ENCODE results near the gene NFIX.

Gene NFIX

DNA sequence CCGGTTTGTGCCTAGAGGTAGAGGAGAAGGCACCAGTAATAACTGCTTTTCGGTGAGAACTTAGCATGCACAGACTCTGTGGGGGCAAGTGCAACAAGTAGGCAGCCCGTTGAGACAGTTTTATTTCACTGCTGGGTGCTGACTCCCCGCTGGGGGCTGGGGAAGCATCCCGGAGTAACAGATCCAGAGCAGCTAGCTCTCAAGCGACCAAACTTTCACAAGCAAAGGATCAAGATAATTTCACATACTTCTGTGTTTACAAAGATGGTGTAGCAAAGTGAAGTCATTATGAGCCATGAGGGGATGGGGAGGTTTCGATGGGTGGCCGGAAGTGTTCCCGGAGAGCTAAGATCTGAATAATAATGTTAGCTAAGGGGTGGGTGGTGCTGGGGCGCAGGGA is 125.5 kb downstream of the NFIX start:
- no peaks in the 10 kb centered on the region for H3K36me3 ChIP-seq (ENCODE audit: control insufficient read depth, insufficient read depth, low read length)
- peaks cover 23% of the 10 kb centered on the region for H3K4me1 ChIP-seq (ENCODE audit: control insufficient read depth, insufficient read depth, low read length)
- no peaks in the 10 kb centered on the region for H3K9me3 ChIP-seq (ENCODE audit: control insufficient read depth, low read length)
- H3K27me3 ChIP-seq (ENCODE audit: control insufficient read depth, insufficient read depth, low read length, poor library complexity, severe bottlenecking): no peaks in the 10 kb centered on the region
- peak overlapping the region; percentile 20 for H3K4me3 ChIP-seq (ENCODE audit: insufficient read depth, low read depth, low read length)
- H3K27ac ChIP-seq (ENCODE audit: insufficient read depth, low read depth, low read length, poor library complexity, severe bottlenecking): no peak overlapping the region
- WGBS, 2 experiments: 57 to 60% methylated on average over 10 of the region's 10 CpGs

DNA sequence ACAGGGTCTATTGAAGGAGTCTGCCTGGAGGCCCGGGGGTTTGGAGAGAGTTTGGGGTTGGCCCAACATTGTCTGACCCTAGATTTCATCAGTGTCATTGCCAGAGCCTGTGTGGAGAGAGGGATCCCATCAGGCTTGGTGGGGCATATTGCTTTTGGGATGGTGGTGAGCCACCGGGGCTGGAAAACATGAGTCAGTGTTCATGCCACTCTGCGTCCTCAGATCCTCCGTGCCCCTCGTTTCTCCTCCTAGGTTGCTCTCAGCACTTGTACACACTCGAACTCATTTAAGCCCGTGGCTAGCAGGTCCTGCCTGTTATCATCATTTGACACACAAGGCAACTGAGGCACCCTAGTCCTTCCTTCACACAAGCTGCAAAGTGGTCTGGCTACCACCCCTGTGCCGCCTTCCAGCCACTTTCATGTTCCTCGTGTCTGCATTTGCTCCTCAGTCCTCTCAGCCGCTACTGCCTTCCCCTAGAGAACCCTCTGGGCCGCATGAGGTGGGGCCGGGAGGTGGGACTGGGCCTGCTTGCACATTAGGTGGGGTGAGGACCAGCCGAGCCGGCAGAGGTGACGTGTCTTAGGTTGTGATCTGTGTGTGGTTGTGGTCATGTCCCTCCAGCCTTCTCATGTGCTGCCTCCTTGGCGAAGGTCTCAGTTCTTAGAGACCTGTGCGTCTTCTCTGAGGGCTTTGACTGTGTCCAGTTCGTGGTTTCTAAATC is 126.4 kb downstream of the NFIX start:
- Histone ChIP-seq H3K27ac (ENCODE audit: insufficient read depth, low read depth, low read length, poor library complexity, severe bottlenecking) (no peak overlapping the region), H3K27me3 (ENCODE audit: control insufficient read depth, insufficient read depth, low read length, poor library complexity, severe bottlenecking) (no peaks in the 10 kb centered on the region), H3K4me1 (ENCODE audit: control insufficient read depth, insufficient read depth, low read length) (peaks cover 23% of the 10 kb centered on the region), H3K36me3 (ENCODE audit: control insufficient read depth, insufficient read depth, low read length) (no peaks in the 10 kb centered on the region), H3K4me3 (ENCODE audit: insufficient read depth, low read depth, low read length) (no peak overlapping the region), H3K9me3 (ENCODE audit: control insufficient read depth, low read length) (no peaks in the 10 kb centered on the region)
- WGBS, 2 experiments: 94% methylated on average over 18 of the region's 18 CpGs

DNA sequence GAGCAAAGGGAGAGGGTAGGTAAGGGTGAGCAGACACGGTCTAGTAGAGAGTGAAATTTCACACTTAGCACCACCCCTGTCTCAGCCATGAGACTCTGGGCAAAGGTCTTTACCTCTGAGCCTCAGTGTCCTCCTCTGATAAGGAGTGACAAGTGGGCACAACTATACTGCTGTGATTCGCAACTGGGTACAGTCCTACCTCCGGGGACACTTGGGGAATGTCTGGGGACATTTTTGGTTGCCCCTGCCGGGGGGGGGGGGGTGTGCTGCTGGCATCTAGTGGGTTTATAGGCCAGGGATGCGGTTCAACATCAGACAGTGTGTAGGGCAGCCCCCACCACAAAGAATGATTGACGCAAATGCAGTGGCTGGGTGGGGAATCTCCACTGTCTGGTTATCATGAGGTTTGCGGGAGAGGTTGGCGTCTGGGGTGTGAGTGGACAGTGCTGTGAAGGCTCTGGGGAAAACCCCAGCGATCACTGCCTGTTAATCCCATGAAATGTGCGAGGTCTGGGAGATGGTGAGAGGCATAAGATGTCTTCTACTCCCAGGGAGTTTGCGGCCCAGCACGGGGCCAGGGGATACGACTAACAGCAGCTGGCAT is 127.1 kb downstream of the NFIX start:
- H3K27ac ChIP-seq (ENCODE audit: insufficient read depth, low read depth, low read length, poor library complexity, severe bottlenecking): no peak overlapping the region
- no peak overlapping the region for H3K4me3 ChIP-seq (ENCODE audit: insufficient read depth, low read depth, low read length)
- peaks cover 23% of the 10 kb centered on the region for H3K4me1 ChIP-seq (ENCODE audit: control insufficient read depth, insufficient read depth, low read length)
- no peaks in the 10 kb centered on the region for H3K9me3 ChIP-seq (ENCODE audit: control insufficient read depth, low read length)
- 94 to 95% methylated on average over 13 of the region's 13 CpGs for WGBS, 2 experiments
- H3K27me3 ChIP-seq (ENCODE audit: control insufficient read depth, insufficient read depth, low read length, poor library complexity, severe bottlenecking): no peaks in the 10 kb centered on the region
- H3K36me3 ChIP-seq (ENCODE audit: control insufficient read depth, insufficient read depth, low read length): no peaks in the 10 kb centered on the region

DNA sequence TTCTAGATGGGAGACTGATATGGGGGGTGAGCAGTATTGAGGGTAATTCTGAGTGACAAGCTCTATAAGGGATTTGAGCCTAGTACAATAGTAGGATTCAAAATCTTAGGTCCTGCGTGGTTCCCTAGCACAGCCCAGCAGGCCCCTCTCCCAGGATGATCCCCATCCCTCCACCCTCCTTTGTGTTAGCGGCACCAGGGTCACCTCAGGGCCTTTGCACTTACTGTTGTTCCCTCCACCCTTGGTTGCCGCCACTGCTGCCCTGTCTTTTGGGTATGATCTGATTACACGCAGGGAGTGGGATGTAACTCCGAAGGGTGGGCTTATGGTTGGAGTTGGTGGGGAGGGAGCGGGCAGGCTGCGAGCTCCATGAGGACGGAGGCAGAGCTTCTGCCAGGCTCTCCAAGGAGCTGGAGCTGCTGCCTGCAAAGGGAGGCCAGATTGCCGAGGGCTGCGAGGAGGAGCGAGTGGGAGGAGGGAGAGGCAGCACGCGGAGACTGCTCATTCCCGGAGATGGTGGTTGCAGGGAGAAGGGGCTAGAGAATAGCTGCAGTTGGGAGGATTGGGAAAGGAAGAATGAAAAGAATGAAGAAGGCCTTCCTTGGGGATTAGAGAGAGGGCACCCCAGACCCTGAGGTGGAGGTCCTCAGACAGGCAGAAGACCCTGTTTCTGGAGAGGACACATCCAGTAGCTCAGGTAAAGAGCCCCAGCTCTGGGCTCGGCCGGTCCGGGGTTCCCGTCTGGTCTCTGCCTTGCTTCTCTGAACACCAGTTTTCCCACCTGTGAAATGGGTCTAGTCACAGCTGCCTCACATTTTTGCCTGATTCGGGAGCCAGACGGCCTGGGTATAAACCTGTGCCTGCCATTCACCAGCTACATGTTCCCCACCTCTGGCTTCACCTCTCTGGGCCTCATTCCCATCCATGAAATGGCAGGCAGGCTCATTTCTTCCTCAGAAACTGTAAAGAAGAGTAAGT is 128.0 kb downstream of the NFIX start:
- no peaks in the 10 kb centered on the region for H3K36me3 ChIP-seq (ENCODE audit: control insufficient read depth, insufficient read depth, low read length)
- no peaks in the 10 kb centered on the region for H3K9me3 ChIP-seq (ENCODE audit: control insufficient read depth, low read length)
- no peak overlapping the region for H3K27ac ChIP-seq (ENCODE audit: insufficient read depth, low read depth, low read length, poor library complexity, severe bottlenecking)
- no peak overlapping the region for H3K4me3 ChIP-seq (ENCODE audit: insufficient read depth, low read depth, low read length)
- no peaks in the 10 kb centered on the region for H3K27me3 ChIP-seq (ENCODE audit: control insufficient read depth, insufficient read depth, low read length, poor library complexity, severe bottlenecking)
- WGBS, 2 experiments: 89 to 91% methylated on average over 20 of the region's 20 CpGs
- peaks cover 23% of the 10 kb centered on the region for H3K4me1 ChIP-seq (ENCODE audit: control insufficient read depth, insufficient read depth, low read length)

DNA sequence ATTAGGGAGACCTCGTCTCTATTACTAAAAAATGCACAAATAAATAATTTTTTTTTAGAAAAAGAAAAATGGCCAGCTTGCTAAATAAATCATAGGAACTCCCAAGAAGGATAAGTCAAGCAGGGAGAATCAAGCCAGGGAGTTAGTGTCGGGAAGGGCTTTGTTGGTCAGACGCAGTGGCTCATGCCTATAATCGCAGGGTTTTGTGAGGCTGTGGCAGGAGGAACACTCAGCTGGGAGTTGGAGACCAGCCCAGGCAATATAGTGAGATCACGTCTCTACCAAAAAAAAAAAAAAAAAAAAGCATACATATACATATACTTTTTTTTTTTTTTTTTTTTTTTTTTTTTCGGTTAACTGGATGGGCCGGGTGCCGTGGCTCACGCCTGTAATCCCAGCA is 131.8 kb downstream of the NFIX start:
- Histone ChIP-seq H3K4me3 (ENCODE audit: insufficient read depth, low read depth, low read length) (no peak overlapping the region), H3K9me3 (ENCODE audit: control insufficient read depth, low read length) (no peaks in the 10 kb centered on the region), H3K4me1 (ENCODE audit: control insufficient read depth, insufficient read depth, low read length) (no peaks in the 10 kb centered on the region), H3K27me3 (ENCODE audit: control insufficient read depth, insufficient read depth, low read length, poor library complexity, severe bottlenecking) (no peaks in the 10 kb centered on the region), H3K27ac (ENCODE audit: insufficient read depth, low read depth, low read length, poor library complexity, severe bottlenecking) (no peak overlapping the region), H3K36me3 (ENCODE audit: control insufficient read depth, insufficient read depth, low read length) (no peaks in the 10 kb centered on the region)
- 87 to 95% methylated on average over 6 to 8 of the region's 9 CpGs for WGBS, 2 experiments

DNA sequence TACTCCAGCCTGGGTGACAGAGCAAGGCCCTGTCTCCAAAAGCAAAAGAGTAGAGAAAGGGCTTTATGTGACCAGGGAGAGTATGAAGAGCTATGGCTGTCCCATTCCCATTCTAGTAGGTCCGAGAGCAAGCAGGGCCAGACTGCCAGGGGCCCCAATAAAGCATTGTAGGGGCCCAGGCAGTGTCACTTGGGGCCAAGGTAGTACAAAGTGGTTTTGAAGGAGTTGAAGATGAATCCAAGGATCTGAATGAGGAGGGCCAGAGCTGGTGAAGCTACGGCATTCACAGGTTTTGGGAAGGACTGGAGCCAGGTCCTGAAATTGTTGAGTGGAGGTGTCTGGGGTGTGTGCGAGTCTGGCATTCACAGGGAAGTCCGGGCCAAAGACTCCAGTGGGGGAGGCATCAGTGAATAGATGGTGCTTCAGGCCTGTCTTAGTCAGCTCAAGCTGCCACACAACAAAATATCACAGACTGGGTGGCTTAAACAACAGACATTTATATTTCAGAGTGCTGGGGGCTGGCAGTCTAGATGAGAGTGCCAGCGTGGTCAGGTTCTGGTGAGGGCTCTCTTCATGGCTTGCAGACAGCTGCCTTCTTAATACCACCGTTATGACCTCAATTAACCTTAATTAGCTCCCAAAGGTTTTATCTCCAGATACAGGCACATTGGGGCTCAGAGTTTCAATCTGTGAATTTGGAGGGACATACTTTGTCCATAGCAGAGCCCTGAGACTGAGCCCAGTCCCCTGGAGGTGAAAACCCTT is 132.7 kb downstream of the NFIX start:
- H3K27me3 ChIP-seq (ENCODE audit: control insufficient read depth, insufficient read depth, low read length, poor library complexity, severe bottlenecking): no peaks in the 10 kb centered on the region
- H3K4me1 ChIP-seq (ENCODE audit: control insufficient read depth, insufficient read depth, low read length): no peaks in the 10 kb centered on the region
- no peak overlapping the region for H3K4me3 ChIP-seq (ENCODE audit: insufficient read depth, low read depth, low read length)
- WGBS, 2 experiments: 93 to 97% methylated on average over 6 of the region's 6 CpGs
- no peak overlapping the region for H3K27ac ChIP-seq (ENCODE audit: insufficient read depth, low read depth, low read length, poor library complexity, severe bottlenecking)
- no peaks in the 10 kb centered on the region for H3K9me3 ChIP-seq (ENCODE audit: control insufficient read depth, low read length)
- H3K36me3 ChIP-seq (ENCODE audit: control insufficient read depth, insufficient read depth, low read length): no peaks in the 10 kb centered on the region

DNA sequence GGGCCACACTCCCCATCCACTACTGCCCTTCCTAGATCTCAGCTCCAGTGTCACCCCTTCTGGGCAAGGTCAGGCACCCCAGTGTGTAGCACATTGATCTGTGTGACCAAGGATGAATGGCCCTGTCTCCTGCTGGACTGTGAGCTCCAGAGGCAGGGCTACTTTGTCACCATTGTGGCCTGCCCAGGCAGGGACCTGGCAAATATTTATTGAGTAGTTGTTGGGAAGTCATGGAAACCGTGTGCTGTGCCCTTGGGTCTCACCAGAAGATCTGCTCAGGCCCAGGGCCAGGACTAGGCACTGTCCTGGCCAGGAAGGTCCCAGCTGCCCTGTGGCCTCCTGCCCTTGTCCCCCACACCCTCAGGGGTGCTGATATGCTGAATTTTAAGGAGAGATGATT is 133.3 kb downstream of the NFIX start:
- Histone ChIP-seq H3K4me3 (ENCODE audit: insufficient read depth, low read depth, low read length) (no peak overlapping the region), H3K27ac (ENCODE audit: insufficient read depth, low read depth, low read length, poor library complexity, severe bottlenecking) (no peak overlapping the region), H3K9me3 (ENCODE audit: control insufficient read depth, low read length) (no peaks in the 10 kb centered on the region), H3K36me3 (ENCODE audit: control insufficient read depth, insufficient read depth, low read length) (no peaks in the 10 kb centered on the region), H3K27me3 (ENCODE audit: control insufficient read depth, insufficient read depth, low read length, poor library complexity, severe bottlenecking) (no peaks in the 10 kb centered on the region), H3K4me1 (ENCODE audit: control insufficient read depth, insufficient read depth, low read length) (no peaks in the 10 kb centered on the region)
- 81 to 94% methylated on average over 1 of the region's 1 CpG for WGBS, 2 experiments

DNA sequence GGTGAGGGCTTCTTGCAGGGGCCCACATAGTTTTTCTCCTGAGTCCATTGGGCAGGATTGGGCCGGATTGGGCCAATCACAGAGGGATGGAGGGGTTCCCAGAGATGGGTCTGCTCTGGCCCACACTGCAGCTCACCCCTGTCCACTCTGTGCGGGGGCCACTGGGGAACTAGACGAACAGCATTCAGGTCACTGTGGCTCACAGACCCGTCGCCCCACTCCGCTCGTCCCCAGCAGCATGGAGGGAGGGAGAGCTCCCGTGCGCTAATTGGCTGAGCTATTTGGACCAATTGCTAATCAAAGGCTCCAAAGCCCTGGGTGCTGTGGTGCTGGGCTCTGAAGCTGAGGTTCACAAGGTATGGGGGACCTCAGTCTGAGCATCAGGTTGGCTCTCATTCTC is 134.1 kb downstream of the NFIX start:
- H3K27ac ChIP-seq (ENCODE audit: insufficient read depth, low read depth, low read length, poor library complexity, severe bottlenecking): no peak overlapping the region
- H3K9me3 ChIP-seq (ENCODE audit: control insufficient read depth, low read length): no peaks in the 10 kb centered on the region
- no peaks in the 10 kb centered on the region for H3K27me3 ChIP-seq (ENCODE audit: control insufficient read depth, insufficient read depth, low read length, poor library complexity, severe bottlenecking)
- WGBS, 2 experiments: 94 to 97% methylated on average over 9 of the region's 9 CpGs
- no peak overlapping the region for H3K4me3 ChIP-seq (ENCODE audit: insufficient read depth, low read depth, low read length)
- H3K36me3 ChIP-seq (ENCODE audit: control insufficient read depth, insufficient read depth, low read length): no peaks in the 10 kb centered on the region
- H3K4me1 ChIP-seq (ENCODE audit: control insufficient read depth, insufficient read depth, low read length): no peaks in the 10 kb centered on the region

DNA sequence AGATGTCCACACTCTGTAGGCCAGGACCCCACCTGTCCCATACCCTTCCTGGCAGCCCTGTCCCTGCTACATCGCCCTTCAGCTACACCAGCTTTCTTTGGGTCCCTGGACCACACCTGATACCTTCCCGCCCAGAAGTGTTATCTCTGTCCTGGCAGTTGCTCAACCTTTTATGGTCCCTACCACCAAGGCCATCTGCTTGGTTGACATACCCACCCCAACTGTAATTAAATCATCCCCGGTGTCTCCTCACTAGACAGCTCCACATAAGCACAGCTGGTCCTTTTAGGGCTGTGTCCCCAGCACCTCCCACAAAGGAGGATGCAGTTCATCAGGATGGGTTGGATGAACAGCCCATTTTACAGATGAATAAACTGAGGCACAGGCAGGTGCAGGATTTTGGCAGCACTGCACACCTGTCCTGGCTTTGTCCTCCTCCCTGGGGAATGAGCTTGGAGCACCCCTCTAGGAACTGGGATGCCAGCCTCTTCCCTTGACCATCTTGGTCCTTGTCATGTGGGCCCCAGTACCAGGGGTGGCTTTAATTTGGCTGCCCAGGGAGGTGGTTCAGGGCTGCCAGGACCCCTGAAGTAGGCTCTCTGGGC is 135.7 kb downstream of the NFIX start:
- H3K36me3 ChIP-seq (ENCODE audit: control insufficient read depth, insufficient read depth, low read length): peaks cover 14% of the 10 kb centered on the region
- WGBS, 2 experiments: 94 to 97% methylated on average over 3 of the region's 3 CpGs

More for the DNA sequence above, 135.7 kb downstream of the NFIX start:
- Histone ChIP-seq H3K9me3 (ENCODE audit: control insufficient read depth, low read length) (no peaks in the 10 kb centered on the region), H3K27me3 (ENCODE audit: control insufficient read depth, insufficient read depth, low read length, poor library complexity, severe bottlenecking) (no peaks in the 10 kb centered on the region), H3K4me1 (ENCODE audit: control insufficient read depth, insufficient read depth, low read length) (no peaks in the 10 kb centered on the region), H3K27ac (ENCODE audit: insufficient read depth, low read depth, low read length, poor library complexity, severe bottlenecking) (no peak overlapping the region), H3K4me3 (ENCODE audit: insufficient read depth, low read depth, low read length) (no peak overlapping the region)
